ENCODE data around the gene STX1B. TPM values are rescaled to one million over a fixed set of nuclear protein-coding genes. Genes with fewer than 3 reads are reported as not detected.
"Not testable (repeated sequence)": the region's sequence is repeated elsewhere in the genome, so short reads cannot be mapped to it uniquely, and the experiment has no call there.

Gene STX1B
- total RNA-seq, 1 experiment from 2014 or later, result 1.3 TPM

DNA sequence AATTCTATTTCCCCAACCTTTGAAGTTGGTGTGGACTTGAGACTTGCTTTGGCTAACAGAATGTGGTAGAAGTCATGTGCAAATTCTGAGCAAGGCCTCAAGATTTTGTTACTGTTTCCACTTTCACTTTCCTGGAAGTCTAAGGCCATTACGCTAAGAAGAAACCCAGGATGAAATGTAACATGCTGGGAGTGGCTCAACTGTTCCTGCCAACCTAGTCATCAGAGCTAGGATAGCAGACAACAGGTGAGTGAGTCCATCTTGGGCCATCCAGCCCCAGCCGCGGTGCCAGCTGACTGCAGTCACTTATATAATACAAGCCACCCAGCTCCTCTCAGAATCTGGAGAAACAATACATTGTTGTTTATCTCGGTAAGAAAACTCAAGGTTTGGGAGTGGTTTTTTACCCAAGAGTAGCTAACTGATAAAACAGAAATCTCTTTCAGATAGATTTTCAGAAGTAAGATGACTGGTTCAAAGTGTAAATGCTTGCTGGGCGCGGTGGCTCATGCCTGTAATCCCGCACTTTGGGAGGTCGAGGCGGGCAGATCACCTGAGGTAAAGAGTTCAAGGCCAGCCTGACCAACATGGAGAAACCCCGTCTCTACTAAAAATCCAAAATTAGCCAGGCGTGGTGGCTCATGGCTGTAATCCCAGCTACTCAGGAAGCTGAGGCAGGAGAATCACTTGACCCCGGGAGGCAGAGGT is 12.3 kb upstream of the STX1B start:
- CTCF ChIA-PET, result interaction anchor here (0.7 to 0.8 kb wide), 3 partner anchors 11 to 420 kb away, joined by 3 to 4 read pairs (median 4); partner anchors contain the start of genes STX4 and ZNF843
- no peak for DNase-seq
- H3K4me3 Mint-ChIP-seq (ENCODE audit: low read depth, unreplicated experiment), result no peak overlapping the region
- no peak for TF ChIP-seq CTCF (IDR thresholded peaks at IDR 0.05; ENCODE audit: unreplicated experiment)
- H3K36me3 Mint-ChIP-seq (ENCODE audit: insufficient read depth, unreplicated experiment), result no peaks in the 10 kb centered on the region
- no TSS peak for BruUV-seq (replicated peaks)
- peaks cover 8% of the 10 kb centered on the region for H3K4me1 Mint-ChIP-seq (ENCODE audit: low read depth, unreplicated experiment)
- H3K9me3 Mint-ChIP-seq (ENCODE audit: low read depth, unreplicated experiment), result no peaks in the 10 kb centered on the region
- no peak overlapping the region for H3K27ac Mint-ChIP-seq (ENCODE audit: unreplicated experiment)
- intact Hi-C loops (cut with micrococcal nuclease; ENCODE audit: unreplicated experiment), result no loop called here
- H3K27me3 Mint-ChIP-seq (ENCODE audit: unreplicated experiment), result no peaks in the 10 kb centered on the region

DNA sequence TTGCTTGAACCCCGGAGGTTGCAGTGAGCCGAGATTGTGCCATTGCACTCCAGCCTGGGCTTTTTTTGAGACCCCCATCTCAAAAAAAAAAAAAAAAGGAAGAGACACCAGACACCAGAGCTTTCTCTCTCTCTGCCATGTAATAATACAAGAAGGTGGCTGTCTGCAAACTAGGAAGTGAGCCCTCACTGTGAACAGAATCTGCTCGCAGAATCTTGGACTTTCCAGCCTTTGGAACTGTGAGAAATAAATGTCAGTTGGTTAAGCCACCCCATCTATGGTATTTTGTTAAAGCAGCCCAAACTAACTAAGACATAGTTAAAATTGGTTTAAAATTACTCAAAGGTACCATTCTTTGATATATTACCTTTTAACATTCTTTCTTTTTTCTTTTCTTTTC is 10.1 kb upstream of the STX1B start:
- no peaks in the 10 kb centered on the region for H3K9me3 Mint-ChIP-seq (ENCODE audit: low read depth, unreplicated experiment)
- intact Hi-C loops (cut with micrococcal nuclease; ENCODE audit: unreplicated experiment), result no loop called here
- no peaks in the 10 kb centered on the region for H3K27me3 Mint-ChIP-seq (ENCODE audit: unreplicated experiment)
- H3K4me1 Mint-ChIP-seq (ENCODE audit: low read depth, unreplicated experiment), result peaks cover 5% of the 10 kb centered on the region
- BruUV-seq (replicated peaks), result no TSS peak
- no peak overlapping the region for H3K4me3 Mint-ChIP-seq (ENCODE audit: low read depth, unreplicated experiment)
- H3K27ac Mint-ChIP-seq (ENCODE audit: unreplicated experiment), result no peak overlapping the region
- CTCF ChIA-PET, result no interaction called here
- TF ChIP-seq CTCF (IDR thresholded peaks at IDR 0.05; ENCODE audit: unreplicated experiment), result no peak
- H3K36me3 Mint-ChIP-seq (ENCODE audit: insufficient read depth, unreplicated experiment), result no peaks in the 10 kb centered on the region
- DNase-seq, result no peak

DNA sequence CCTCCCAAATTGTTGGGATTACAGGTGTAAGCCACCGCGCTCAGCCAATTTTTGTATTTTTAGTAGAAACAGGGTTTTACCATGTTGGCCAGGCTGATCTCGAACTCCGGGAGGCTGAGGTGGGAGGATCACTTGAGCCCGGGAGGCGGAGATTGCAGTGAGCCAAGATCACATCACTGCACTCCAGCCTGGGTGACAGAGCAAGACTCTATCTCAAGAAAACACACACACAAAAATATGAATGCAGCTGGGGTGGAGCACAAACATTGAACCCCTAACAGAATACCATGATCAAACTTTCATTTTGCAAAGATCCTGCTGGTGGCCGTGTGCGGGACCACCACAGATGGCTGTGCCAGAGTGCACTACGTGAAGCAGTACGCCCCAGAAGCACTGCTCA is 7.3 kb upstream of the STX1B start:
- H3K27ac Mint-ChIP-seq (ENCODE audit: unreplicated experiment); H3K36me3 Mint-ChIP-seq (ENCODE audit: insufficient read depth, unreplicated experiment); H3K4me3 Mint-ChIP-seq (ENCODE audit: low read depth, unreplicated experiment); BruUV-seq (replicated peaks); intact Hi-C loops (cut with micrococcal nuclease; ENCODE audit: unreplicated experiment); H3K4me1 Mint-ChIP-seq (ENCODE audit: low read depth, unreplicated experiment); DNase-seq; H3K9me3 Mint-ChIP-seq (ENCODE audit: low read depth, unreplicated experiment): not testable (repeated sequence)
- CTCF ChIA-PET, result interaction anchor here (2.6 kb wide), 1 partner anchor 33 kb away, joined by 8 read pairs; the partner anchor contains the start of gene HSD3B7
- H3K27me3 Mint-ChIP-seq (ENCODE audit: unreplicated experiment), result peaks cover 15% of the 10 kb centered on the region

DNA sequence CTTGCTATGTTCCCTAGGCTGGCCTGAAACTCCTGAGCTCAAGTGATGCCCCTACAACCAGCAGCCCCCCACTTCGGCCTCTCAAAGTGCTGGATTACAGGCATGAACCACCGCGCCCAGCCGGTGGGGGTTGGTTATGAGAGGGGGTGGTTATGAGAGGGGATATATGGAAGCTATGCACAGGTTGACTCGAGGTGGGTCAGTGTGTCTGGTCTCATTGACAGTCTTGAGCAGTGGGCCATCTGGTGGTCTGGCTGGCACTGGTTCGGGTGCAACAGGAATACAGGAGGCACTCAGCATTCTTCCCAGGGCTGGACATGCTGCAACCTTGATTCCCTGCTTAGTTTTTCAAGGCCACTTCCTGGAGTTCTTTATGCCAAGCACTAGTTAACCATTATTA is 5.6 kb upstream of the STX1B start:
- no peaks in the 10 kb centered on the region for H3K4me1 Mint-ChIP-seq (ENCODE audit: low read depth, unreplicated experiment)
- H3K27ac Mint-ChIP-seq (ENCODE audit: unreplicated experiment), result no peak overlapping the region
- H3K9me3 Mint-ChIP-seq (ENCODE audit: low read depth, unreplicated experiment), result no peaks in the 10 kb centered on the region
- BruUV-seq (replicated peaks), result no TSS peak
- H3K4me3 Mint-ChIP-seq (ENCODE audit: low read depth, unreplicated experiment), result no peak overlapping the region
- peaks cover 32% of the 10 kb centered on the region for H3K27me3 Mint-ChIP-seq (ENCODE audit: unreplicated experiment)
- TF ChIP-seq CTCF (IDR thresholded peaks at IDR 0.05; ENCODE audit: unreplicated experiment), result no peak
- intact Hi-C loops (cut with micrococcal nuclease; ENCODE audit: unreplicated experiment), result no loop called here
- DNase-seq, result peak; percentile 27
- CTCF ChIA-PET, result interaction anchor here (0.7 to 2.6 kb wide), 2 partner anchors 31 to 106 kb away, joined by 5 to 8 read pairs; partner anchors contain the start of gene HSD3B7
- no peaks in the 10 kb centered on the region for H3K36me3 Mint-ChIP-seq (ENCODE audit: insufficient read depth, unreplicated experiment)

DNA sequence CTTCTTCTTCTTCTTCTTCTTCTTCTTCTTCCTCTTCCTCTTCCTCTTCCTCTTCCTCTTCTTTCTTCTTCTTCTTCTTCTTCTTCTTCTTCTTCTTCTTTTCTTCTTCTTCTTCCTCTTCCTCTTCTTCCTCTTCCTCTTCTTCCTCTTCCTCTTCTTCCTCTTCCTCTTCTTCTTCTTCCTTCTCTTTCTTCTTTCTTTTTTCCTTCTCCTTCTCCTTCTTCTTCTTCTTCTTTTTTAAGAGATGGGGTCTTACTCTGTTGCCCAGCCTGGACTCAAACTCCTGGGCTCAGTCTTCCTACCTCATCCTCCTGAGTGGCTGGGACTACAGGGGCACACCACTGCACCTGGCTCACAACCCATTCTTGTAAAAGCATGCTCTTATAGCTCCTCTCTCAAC is 2.9 kb upstream of the STX1B start:
- BruUV-seq (replicated peaks); H3K4me1 Mint-ChIP-seq (ENCODE audit: low read depth, unreplicated experiment); H3K36me3 Mint-ChIP-seq (ENCODE audit: insufficient read depth, unreplicated experiment); H3K4me3 Mint-ChIP-seq (ENCODE audit: low read depth, unreplicated experiment); intact Hi-C loops (cut with micrococcal nuclease; ENCODE audit: unreplicated experiment); CTCF ChIA-PET; DNase-seq; H3K9me3 Mint-ChIP-seq (ENCODE audit: low read depth, unreplicated experiment); H3K27ac Mint-ChIP-seq (ENCODE audit: unreplicated experiment): not testable (repeated sequence)
- H3K27me3 Mint-ChIP-seq (ENCODE audit: unreplicated experiment), result peaks cover 58% of the 10 kb centered on the region

DNA sequence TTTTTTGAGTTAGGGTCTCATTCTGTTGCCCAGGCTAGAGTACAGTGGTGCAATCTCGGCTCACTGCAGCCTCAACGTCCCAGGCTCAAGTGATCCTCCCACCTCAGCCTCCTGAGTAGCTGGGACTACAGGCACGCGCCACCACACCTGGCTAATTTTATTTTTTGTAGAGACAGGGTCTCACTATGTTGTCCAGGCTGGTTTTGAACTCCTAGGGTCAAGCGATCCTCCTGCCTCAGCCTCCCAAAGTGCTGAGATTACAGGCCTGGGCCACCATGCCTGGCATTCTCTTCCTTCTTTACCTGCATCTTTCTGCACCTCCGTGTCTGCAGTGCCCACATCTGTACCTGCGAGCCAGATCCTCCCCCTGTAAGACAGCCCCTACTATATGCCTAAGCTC is 1.4 kb upstream of the STX1B start:
- CTCF ChIA-PET; BruUV-seq (replicated peaks): not testable (repeated sequence)

More for the DNA sequence above, 1.4 kb upstream of the STX1B start:
- H3K9me3 Mint-ChIP-seq (ENCODE audit: low read depth, unreplicated experiment); intact Hi-C loops (cut with micrococcal nuclease; ENCODE audit: unreplicated experiment); DNase-seq; H3K36me3 Mint-ChIP-seq (ENCODE audit: insufficient read depth, unreplicated experiment); H3K27ac Mint-ChIP-seq (ENCODE audit: unreplicated experiment); H3K4me3 Mint-ChIP-seq (ENCODE audit: low read depth, unreplicated experiment); H3K4me1 Mint-ChIP-seq (ENCODE audit: low read depth, unreplicated experiment): not testable (repeated sequence)
- H3K27me3 Mint-ChIP-seq (ENCODE audit: unreplicated experiment), result peaks cover 73% of the 10 kb centered on the region
